Measurements from ENCODE around the gene SND1.

SND1 gene

DNA sequence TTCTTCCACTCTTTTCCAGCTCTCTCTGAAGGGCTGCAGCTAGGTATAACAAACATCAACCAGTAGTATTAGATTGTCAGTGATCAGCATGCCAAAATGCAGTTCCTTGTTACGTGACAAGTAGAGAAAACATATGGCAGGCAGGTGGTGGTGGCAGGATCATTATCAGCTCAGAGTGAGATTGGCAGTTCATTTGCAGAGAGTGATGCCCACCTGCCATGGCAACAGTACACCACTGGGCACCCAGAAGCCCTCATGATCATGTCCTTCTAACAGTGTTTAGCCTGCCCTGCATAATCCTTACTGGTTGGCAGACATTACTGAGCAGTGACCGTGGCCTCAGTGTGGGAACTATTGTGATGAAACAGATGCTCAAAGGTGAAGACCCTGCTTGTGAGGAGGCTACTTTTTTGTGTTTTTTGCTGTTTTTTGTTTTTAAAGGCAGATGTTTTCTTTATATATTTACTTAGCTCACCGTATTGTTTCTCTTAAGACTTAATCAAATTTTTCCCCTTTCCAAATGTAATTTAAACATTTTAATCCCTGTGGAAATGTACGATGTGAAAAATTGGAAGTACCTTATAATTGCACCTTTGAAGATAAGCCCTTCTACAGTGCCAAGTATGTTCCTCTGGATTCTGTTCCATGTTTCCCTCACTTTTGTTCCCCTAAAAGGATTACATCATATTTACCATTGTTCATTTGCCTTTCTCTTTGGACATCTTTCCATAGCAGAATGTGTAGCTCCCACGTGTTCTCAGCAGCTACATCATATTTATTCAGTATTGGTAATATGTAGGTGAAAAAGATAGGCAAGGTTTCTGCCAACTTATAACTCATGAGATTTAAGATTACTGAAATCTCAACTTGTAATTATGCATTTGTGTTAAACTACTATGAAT, 179.6 kb downstream of the SND1 start:
- TF ChIP-seq, protein P1, sequence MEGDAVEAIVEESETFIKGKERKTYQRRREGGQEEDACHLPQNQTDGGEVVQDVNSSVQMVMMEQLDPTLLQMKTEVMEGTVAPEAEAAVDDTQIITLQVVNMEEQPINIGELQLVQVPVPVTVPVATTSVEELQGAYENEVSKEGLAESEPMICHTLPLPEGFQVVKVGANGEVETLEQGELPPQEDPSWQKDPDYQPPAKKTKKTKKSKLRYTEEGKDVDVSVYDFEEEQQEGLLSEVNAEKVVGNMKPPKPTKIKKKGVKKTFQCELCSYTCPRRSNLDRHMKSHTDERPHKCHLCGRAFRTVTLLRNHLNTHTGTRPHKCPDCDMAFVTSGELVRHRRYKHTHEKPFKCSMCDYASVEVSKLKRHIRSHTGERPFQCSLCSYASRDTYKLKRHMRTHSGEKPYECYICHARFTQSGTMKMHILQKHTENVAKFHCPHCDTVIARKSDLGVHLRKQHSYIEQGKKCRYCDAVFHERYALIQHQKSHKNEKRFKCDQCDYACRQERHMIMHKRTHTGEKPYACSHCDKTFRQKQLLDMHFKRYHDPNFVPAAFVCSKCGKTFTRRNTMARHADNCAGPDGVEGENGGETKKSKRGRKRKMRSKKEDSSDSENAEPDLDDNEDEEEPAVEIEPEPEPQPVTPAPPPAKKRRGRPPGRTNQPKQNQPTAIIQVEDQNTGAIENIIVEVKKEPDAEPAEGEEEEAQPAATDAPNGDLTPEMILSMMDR (IDR thresholded peaks at IDR 0.05), result no peak

DNA sequence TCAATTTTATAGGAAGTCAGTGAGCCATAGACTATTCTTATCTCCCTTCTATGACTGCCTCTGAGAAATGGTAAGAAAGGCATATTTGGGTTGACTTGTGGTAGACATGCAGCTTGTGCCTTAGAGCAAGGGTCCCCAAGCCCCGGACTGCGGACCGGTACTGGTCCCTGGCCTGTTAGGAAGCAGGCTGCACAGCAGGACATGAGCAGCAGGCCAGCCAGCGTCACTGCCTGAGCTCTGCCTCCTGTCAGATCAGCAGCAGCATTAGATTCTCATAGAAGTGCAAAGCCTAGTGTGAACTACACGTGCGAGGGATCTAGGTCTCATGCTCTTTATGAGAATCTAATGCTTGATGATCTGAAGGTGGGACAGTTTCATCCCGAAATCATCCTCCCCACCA, 180.6 kb downstream of the SND1 start:
- TF ChIP-seq, protein P1 (IDR thresholded peaks at IDR 0.05), result no peak

DNA sequence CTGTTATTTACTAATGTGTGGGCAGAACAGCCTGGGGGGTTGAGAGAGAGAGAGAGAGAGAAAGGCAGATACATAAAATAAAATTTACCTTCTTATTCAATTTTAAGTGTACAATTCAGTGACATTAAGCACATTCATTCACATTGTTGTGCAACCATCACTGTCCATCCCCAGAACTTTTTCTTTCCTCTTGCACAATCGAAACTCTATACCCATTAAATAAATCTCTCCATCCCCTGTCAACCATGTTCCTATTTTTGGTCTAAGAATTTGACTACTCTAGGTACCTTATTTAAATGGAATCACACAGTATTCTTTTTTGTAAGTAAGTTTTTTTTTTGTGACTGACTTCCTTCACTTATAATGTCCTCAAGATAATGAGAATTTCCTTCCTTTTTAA, 181.6 kb downstream of the SND1 start:
- TF ChIP-seq, protein P1 (IDR thresholded peaks at IDR 0.05), result no peak

DNA sequence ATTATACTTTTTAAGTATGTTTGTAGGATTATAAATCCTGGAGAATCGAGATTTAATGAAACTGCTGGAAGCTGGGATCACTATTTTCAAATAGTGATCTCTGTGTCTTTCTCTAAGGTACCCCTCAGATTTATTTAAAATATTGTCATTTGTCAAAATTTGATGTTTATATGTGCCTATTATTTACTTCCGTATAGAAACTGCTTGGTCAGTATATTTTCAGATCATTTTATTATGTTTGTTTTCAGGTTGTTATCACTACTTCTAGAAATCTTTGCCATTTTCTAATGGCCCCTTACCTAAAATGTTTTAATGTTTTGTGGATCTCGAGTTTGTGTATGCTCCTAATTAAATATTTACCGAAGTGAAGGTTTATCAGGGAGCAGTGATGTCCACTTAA, 183.7 kb downstream of the SND1 start:
- TF ChIP-seq, protein P1 (IDR thresholded peaks at IDR 0.05), result no peak

DNA sequence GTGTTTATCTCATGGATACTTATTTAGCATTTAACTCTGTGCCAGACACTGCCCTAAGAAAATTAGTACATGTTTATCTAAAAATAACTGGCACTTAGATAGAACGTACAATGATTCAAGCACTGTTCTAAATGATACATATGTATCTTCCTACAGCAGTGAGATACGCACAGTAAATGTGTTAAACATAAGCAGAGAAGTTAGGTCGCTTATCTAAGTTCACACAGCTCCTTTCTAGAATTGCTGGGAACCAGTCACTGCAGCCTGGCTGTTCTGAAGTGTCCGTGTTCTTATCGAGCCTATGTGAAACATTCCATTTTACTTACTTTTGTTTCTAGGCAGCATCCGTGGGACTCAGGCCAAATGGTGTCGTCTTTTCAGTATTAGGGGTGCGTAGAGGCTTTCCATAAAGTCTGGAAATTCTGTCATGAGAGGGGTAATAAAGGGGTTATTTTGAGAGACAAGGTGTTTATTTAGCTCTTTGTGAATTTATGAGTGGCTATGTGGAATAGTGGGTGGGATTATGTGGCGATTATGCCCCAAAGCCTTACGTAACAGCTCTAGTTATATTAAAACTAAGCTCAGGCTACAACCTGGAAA, 186.9 kb downstream of the SND1 start:
- TF ChIP-seq, protein P1 (IDR thresholded peaks at IDR 0.05), result no peak

DNA sequence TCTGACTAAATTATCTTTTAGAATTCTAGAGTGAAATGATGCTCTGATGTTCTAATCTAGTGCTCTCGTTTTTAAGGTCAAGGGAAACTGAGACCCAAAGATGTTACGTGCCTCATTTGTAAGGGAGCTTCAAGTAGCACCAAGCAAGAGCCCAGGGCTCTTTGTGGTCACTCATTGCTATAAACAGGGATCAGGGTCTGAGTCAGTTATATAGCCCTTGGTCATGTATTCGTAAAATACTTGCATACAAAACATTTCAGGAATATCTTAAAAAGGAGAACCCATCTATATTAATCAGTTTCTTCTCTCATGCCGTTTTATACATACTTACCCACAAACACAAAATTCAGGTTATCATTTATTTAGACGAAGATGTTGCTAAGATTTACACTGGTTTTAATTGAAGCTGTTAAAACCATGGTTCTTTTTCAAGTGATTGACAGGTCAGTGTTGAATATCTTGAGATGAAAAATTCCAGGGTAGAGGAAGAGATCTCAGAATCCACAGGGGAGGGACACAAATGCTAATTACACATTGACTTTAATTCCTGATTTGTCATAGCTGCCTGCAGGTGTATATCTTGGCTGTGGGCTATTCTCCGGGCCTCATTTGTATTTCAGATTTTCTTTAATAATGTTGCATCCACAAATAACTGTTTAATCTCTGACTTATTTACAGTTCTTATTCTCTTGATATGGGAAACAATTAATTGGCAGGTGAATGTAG, 188.4 kb downstream of the SND1 start:
- TF ChIP-seq, protein P1 (IDR thresholded peaks at IDR 0.05), result no peak

DNA sequence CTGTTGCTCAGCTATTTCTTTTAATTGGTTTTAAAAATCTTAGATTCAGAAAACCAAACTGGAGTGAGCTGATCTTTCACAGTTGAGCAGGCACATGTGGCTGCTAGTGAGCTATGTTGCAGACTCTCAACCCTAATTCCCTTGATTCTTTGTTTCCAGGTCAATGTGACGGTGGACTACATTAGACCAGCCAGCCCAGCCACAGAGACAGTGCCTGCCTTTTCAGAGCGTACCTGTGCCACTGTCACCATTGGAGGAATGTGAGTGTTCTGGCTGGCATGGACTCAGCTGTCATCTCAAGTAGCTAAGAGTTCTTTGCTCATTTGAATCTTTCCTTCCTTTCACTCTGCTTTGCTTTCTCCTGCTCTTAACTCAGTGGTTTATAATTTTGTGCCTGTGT, 192.2 kb downstream of the SND1 start:
- TF ChIP-seq, protein P1 (IDR thresholded peaks at IDR 0.05), result no peak

All from LNCAP (cell line).